Activated CD8-positive, alpha-beta memory T cell treated with anti-CD3 and anti-CD28 coated beads for 1 hour (primary cell): ENCODE results near the gene DLG2.
"Not testable (repeated sequence)": the region's sequence is repeated elsewhere in the genome, so short reads cannot be mapped to it uniquely, and the experiment has no call there.

Source experiments
- DNase-seq, 2 donors: peaks; one replicate each; pipeline ENCODE4 v3.0.0-alpha.2; 2020; ENCODE audit warnings: low read depth in 1 of 2; ENCODE audit errors: extremely low read depth in 1 of 2

Gene DLG2

GRCh38 chr11:85647078-85647477, 19.9 kb upstream of the DLG2 start:
- DNase-seq, result no peak

- DNase-seq, result no peak
Measured at GRCh38 chr11:85643191-85643614, 16.1 kb upstream of the DLG2 start.

DNA sequence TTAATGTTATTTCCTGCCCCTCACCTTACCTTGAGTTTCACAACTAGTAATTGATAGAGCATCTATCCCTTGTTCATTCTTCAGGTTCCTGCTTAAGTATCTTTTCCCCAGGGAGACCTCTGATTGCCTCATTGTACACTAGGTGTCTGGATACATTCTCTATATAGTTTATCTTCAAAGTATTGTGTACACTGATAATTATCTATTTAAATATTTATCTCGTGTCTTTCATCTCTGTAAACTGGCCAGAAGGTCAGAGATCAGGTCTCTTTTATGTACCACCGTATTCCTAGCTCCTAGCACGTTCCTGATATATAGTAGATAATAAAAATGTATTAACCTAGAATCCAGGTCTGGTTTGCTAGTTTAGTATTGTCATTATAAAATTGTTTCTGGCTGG, 7.6 kb upstream of the DLG2 start:
- no peak for DNase-seq

- DNase-seq, result no peak
Measured at GRCh38 chr11:85628771-85629341, 1.7 kb upstream of the DLG2 start.

DNA sequence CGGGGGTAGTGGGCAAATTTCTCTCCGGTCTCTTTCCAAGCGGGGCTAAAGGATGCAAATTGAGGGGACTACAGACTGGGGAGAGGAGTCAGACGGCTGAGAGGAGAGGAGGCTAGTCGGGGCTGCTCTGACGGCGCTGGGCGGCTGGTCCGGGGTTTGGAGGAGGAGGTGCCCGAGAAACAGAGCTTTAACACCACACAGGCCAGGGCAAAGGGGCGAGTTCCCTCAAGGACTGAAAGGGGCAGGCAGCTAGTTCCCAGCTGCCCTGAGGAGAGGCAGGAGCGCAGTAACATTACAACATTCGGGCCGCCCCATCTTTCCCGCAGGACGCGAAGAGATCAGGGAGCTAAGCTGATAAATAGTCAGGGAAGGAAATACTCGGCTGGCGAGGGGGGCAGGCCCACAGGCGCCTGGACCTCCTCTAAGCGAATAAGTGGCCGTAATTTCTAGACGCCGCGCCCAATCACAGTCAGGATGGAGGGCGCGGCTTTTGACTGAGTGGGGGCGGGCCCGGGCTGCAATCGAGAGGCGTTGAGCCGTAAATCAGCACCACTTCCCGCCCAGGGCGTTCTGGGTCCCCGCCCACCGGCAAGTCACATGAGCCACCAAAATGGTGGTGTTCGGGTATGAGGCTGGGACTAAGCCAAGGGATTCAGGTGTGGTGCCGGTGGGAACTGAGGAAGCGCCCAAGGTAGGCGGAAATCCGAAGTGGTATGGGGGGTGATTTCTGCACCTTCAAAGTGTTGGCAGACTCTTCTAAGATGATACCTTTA, 1.0 kb upstream of the DLG2 start, which contains the start of gene TMEM126B:
Gene TMEM126B (plus strand): TSS at position 596 of the 773 bp plus-strand sequence. CDS start 15 bp downstream, at position 611.
- peak; percentile 91 to 92 for DNase-seq

DNA sequence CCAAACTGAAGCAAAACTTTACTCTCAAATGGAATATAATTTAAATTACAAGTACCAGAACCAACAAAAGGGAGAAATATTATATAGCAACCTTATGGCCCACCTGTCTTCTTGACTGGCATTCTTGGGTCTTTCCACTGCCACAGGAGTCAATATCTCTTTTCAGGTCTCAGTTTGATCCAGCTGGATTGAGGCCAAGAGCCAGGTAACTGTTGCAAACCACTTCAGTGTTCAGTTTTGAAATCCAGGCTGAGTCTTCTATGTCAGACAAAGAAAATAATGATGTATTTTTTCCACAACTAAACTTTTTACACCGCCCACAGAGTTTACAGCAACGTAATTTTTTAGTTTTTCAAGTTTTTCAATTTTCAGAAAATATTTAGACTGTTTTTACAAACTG, 648 bp downstream of the DLG2 start:
- no peak for DNase-seq

GRCh38 chr11:85620256-85620655, 6.9 kb downstream of the DLG2 start:
- no peak for DNase-seq

DNA sequence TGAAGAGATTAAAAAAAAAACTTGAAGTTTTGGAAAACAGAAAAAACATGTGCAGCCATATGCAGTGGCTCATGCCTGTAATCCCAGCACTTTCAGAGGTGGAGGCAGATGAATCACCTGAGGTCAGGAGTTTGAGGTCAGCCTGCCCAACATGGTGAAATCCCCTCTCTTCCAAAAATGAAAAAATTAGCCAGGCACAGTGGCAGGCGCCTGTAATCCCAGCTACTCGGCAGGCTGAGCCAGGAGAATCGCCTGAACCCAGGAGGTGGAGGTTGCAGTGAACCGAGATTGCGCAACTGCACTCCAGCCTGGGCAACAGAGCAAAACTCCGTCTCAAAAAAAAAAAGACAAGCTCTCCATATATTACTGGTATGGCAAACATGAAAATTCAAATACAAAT, 7.6 kb downstream of the DLG2 start:
- no peak for DNase-seq

DNA sequence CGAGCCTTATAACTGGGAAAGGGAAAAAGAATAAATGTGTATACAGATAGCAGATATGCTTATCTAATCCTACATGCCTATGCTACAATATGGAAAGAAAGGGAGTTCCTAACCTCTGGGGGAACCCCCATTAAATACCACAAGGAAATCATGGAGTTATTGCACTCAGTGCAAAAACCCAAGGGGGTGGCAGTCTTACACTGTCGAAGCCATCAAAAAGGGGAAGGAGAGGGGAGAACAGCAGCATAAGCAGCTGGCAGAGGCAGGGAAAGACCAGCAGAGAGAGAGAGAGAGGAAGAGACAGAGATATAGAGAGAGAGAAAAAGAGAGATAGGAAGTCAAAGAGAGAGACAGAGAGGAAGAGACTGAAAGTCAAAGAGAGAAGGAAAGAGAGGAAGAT, 15.5 kb downstream of the DLG2 start:
- not testable (repeated sequence) for DNase-seq

DNA sequence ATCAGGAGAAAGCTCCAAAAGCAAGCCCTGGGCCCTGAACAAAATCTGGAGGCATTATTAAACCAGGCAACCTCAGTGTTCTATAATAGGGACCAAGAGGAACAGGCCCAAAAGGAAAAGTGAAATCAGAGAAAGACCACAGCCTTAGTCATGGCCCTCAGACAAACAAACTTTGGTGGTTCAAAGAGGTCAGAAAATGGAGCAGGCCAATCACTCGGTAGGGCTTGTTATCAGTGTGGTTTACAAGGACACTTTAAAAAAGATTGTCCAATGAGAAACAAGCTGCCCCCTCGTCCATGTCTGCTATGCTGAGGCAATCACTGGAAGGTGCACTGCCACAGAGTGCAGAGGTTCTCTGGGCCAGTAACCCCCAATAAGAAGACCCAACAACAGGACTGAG, 17.9 kb downstream of the DLG2 start:
- not testable (repeated sequence) for DNase-seq

GRCh38 chr11:85608621-85609020, 18.5 kb downstream of the DLG2 start:
- DNase-seq, result not testable (repeated sequence)

GRCh38 chr11:85606237-85606636, 20.9 kb downstream of the DLG2 start:
- not testable (repeated sequence) for DNase-seq

GRCh38 chr11:85603220-85603619, 23.9 kb downstream of the DLG2 start:
- DNase-seq, result no peak

- no peak for DNase-seq
Measured at GRCh38 chr11:85602526-85603213, 24.5 kb downstream of the DLG2 start.

DNA sequence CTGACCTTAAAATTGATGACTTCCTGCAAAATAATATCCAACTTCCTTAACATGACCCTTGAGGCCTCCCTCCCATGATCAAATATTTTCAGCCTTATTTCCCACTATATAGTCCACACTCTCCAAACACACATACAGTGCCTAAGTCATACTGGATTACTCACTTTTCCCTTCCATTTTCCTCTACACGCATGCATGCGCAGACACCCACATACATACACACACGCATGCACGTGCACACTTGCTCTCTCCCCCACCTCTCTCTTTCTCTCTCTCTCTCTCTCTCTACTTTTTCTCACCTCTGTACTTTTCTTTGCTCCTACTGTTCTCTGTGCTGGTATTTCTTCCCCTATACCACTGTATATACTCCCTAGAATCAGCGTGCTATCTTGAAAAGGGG, 28.1 kb downstream of the DLG2 start:
- no peak for DNase-seq

DNA sequence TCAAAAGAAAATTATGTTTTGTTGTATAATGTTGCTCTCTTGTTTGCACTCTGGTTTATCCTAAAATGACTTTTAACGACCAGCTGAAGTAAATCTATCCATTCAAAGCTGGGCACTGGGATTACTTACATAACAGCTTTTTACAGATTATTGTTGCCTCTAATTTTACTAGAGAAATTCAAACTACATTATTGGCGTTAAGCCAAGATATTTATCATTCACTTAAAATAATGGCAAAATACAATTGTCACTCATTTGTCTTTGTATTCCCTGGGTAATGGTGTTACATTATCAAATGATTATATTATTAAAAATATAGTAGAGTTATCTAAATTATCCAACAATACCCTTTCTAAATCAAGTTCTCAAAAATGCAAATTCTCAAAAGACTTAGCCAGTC, 30.3 kb downstream of the DLG2 start:
- no peak for DNase-seq

DNA sequence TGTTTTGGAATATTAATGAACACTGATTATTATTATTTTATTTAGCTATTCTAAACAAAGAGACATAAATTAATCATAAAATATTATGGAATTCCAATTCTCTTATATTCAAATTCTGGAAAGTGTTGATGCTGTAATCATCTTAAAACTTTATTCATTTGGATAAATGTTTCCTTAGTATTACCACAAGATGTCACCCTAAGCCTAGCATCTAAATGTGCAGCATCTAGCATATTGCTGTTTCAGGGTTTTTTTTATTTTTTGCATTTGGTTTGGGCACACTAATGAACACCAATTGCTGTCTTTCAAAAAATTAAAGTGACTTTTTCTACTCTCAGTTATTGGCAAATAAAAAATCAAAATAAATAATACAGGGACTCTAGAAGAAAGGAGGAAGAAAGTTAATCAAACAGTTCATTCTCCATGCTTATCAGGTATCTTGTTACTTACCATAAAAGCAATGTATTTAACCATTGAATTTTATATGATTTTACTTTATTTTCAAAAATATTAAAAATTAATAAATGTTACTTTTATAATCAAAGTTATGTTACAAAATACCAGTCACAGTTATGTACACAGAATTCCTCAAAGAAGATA, 31.8 kb downstream of the DLG2 start:
- no peak for DNase-seq

GRCh38 chr11:85590848-85591483, 36.2 kb downstream of the DLG2 start:
- no peak for DNase-seq

DNA sequence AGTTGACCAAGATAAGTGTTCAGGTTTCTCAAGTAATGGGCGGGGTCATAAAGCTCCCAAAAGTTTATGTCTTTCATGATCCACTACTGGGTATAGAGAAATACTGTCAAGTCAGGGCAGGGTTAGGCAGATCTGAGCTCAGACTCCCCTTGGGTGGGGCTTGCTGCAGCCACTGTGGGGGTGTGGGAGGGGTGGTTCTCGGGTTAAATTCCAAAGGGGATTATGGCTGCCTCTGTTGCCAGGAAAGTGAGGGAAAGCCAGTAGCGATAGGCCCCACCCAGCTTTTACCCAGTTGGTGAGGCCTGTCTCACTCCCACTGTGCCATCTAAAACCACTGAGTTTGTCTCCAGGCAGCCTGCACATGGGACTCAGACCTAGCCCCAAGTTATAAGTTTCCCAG, 37.8 kb downstream of the DLG2 start:
- DNase-seq, result no peak

- DNase-seq, result no peak
Measured at GRCh38 chr11:85582111-85582510, 45.0 kb downstream of the DLG2 start.

DNA sequence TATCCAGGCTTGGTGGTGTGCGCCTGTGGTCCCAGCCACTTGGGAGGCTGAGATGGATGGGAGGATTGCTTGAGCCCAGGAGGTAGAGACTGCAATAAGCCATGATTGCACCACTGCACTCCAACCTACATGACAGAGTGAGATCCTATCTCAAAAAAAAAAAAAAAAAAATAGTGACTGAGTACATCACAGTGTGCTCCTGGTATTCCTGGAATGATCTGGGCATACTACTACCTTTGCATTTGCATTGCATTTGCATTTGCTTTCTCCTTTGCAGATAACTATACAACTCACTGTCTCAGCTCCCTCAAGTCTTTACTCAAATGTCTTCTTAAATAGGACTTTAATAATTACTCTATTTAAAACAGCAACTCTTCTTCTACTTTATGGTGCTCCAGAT, 51.8 kb downstream of the DLG2 start:
- no peak for DNase-seq
